IMR-90 (cell line): ENCODE results near the gene MYO3B. TPM values are rescaled to one million over a fixed set of nuclear protein-coding genes. Genes with fewer than 3 reads are reported as not detected.

Experiments used
- ATAC-seq: fragments of 200-7000 bp; cut with Tn5 transposase; 2 replicates; pipeline ENCODE4 v1.9.1; 2020; ENCODE audit warnings: low read depth, mild to moderate bottlenecking, moderate library complexity
- BruUV-seq: library from RNA; stranded (reverse); fragments of 400-500 nt; replicated peaks from 2 replicates; lab custom pipeline; 2021; lab: Mats Ljungman, UMichigan
- CTCF ChIA-PET: fragments of 300-600 bp; formaldehyde crosslinking; extraction: SDS; loops from one replicate; lab custom pipeline; 2021; ENCODE audit warnings: antibody characterized with exemption; lab: Yijun Ruan, JAX
- POLR2A ChIA-PET: fragments of 300-600 bp; sonication (Branson Sonifier 250); formaldehyde crosslinking; loops from one replicate; lab custom pipeline; 2022; ENCODE audit warnings: antibody characterized with exemption; ENCODE audit not compliant: unreplicated experiment; lab: Charles Lee
- DNase-seq: peaks from one replicate; pipeline ENCODE4 v3.0.0; 2013
- H2AFZ ChIP-seq: replicated peaks from 2 replicates; pipeline ENCODE3; 2013; ENCODE audit warnings: low read length, mild to moderate bottlenecking; ENCODE audit not compliant: poor library complexity
- H2AK5ac ChIP-seq: 2 replicates; pipeline ENCODE4 v1.6.1; 2013; ENCODE audit warnings: low read depth, low read length, inconsistent platforms
- H2AK9ac ChIP-seq: replicated peaks from 2 replicates; pipeline ENCODE3; 2013; ENCODE audit warnings: mild to moderate bottlenecking, low read depth, low read length, moderate library complexity; ENCODE audit not compliant: poor library complexity
- H2BK120ac ChIP-seq: 2 replicates; pipeline ENCODE4 v1.6.1; 2013; ENCODE audit warnings: low read depth, low read length, inconsistent platforms
- H2BK15ac ChIP-seq: 3 replicates; pipeline ENCODE4 v1.6.1; 2013; ENCODE audit warnings: low read depth, low read length, inconsistent platforms
- H2BK20ac ChIP-seq: 2 replicates; pipeline ENCODE4 v1.6.1; 2013; ENCODE audit warnings: low read depth, mild to moderate bottlenecking, inconsistent platforms, low read length, moderate library complexity
- H2BK5ac ChIP-seq: 2 replicates; pipeline ENCODE4 v1.6.1; 2013; ENCODE audit warnings: mild to moderate bottlenecking, low read depth, low read length, inconsistent platforms; ENCODE audit not compliant: poor library complexity, severe bottlenecking
- H3K14ac ChIP-seq: replicated peaks from 2 replicates; pipeline ENCODE4 v1.6.1; 2013; ENCODE audit warnings: low read depth, low read length, inconsistent platforms
- H3K18ac ChIP-seq: 2 replicates; pipeline ENCODE4 v1.6.1; 2013; ENCODE audit warnings: low read depth, low read length, control low read depth
- H3K23ac ChIP-seq: 2 replicates; pipeline ENCODE4 v1.6.1; 2013; ENCODE audit warnings: low read depth, low read length, inconsistent platforms
- H3K27ac ChIP-seq: 2 replicates; pipeline ENCODE4 v1.5.1; 2013; ENCODE audit warnings: mild to moderate bottlenecking, control low read depth, low read length; ENCODE audit not compliant: insufficient read depth
- H3K27me3 ChIP-seq: 2 replicates; pipeline ENCODE4 v1.6.1; 2013; ENCODE audit warnings: low read length; ENCODE audit not compliant: control insufficient read depth, insufficient read depth
- H3K36me3 ChIP-seq: 2 replicates; pipeline ENCODE4 v1.6.1; 2013; ENCODE audit warnings: low read length, mixed read lengths; ENCODE audit not compliant: control insufficient read depth, insufficient read depth
- H3K4ac ChIP-seq: 2 replicates; pipeline ENCODE4 v1.6.1; 2013; ENCODE audit warnings: low read depth, low read length, inconsistent platforms
- H3K4me1 ChIP-seq: 2 replicates; pipeline ENCODE4 v1.6.1; 2013; ENCODE audit warnings: low read length, mixed read lengths; ENCODE audit not compliant: control insufficient read depth, insufficient read depth
- H3K4me2 ChIP-seq: 2 replicates; pipeline ENCODE4 v1.6.1; 2013; ENCODE audit warnings: low read depth, mild to moderate bottlenecking, control low read depth, low read length, moderate library complexity
- H3K4me3 ChIP-seq: 2 replicates; pipeline ENCODE4 v1.5.1; 2013; ENCODE audit warnings: low read depth, mild to moderate bottlenecking, control low read depth, low read length, moderate library complexity; ENCODE audit not compliant: insufficient read depth
- H3K56ac ChIP-seq: 2 replicates; pipeline ENCODE4 v1.6.1; 2013; ENCODE audit warnings: low read length, inconsistent platforms; ENCODE audit not compliant: insufficient read depth; ENCODE audit errors: extremely low read depth
- H3K79me1 ChIP-seq, 2 experiments: 2 replicates each; pipeline ENCODE4 v1.6.1; 2013; ENCODE audit warnings: low read length in 2 of 2, inconsistent platforms in 1 of 2, low read depth in 1 of 2
- H3K9ac ChIP-seq: 2 replicates; pipeline ENCODE4 v1.6.1; 2013; ENCODE audit warnings: low read depth, low read length, control low read depth
- H3K9me1 ChIP-seq: 2 replicates; pipeline ENCODE4 v1.6.1; 2013; ENCODE audit warnings: low read length, inconsistent platforms; ENCODE audit not compliant: insufficient read depth
- H3K9me3 ChIP-seq: 2 replicates; pipeline ENCODE4 v1.6.1; 2013; ENCODE audit warnings: low read length; ENCODE audit not compliant: control insufficient read depth, insufficient read depth
- H4K20me1 ChIP-seq: 2 replicates; pipeline ENCODE4 v1.6.1; 2013; ENCODE audit warnings: low read length, inconsistent platforms; ENCODE audit not compliant: insufficient read depth
- H4K5ac ChIP-seq: 2 replicates; pipeline ENCODE4 v1.6.1; 2013; ENCODE audit warnings: mild to moderate bottlenecking, low read depth, low read length, control low read depth
- H4K8ac ChIP-seq, 2 experiments: 2 replicates each; pipeline ENCODE4 v1.6.1; 2013; ENCODE audit warnings: low read depth in 2 of 2, low read length in 2 of 2, control low read depth in 1 of 2, inconsistent platforms in 1 of 2
- H4K91ac ChIP-seq: 2 replicates; pipeline ENCODE4 v1.6.1; 2013; ENCODE audit warnings: low read depth, low read length, inconsistent platforms; ENCODE audit not compliant: insufficient read depth
- BHLHE40 ChIP-seq: fragments of 150-350 bp; IDR thresholded peaks from 2 replicates; pipeline ENCODE4 v1.6.1; 2016; ENCODE audit warnings: mild to moderate bottlenecking, low read depth, low read length
- CEBPB ChIP-seq: IDR thresholded peaks from 2 replicates; pipeline ENCODE4 v1.6.1; 2012; ENCODE audit warnings: low read depth, low read length, improper control_type of control experiment
- CHD1 ChIP-seq: IDR thresholded peaks from 2 replicates; pipeline ENCODE4 v1.6.1; 2012; ENCODE audit warnings: low read depth, low read length, improper control_type of control experiment
- ELK1 ChIP-seq: fragments of 150-350 bp; IDR thresholded peaks from 2 replicates; pipeline ENCODE4 v1.6.1; 2016; ENCODE audit warnings: low read depth, mild to moderate bottlenecking, low read length, moderate library complexity, borderline replicate concordance
- FOS ChIP-seq: fragments of 150-350 bp; IDR thresholded peaks from 2 replicates; pipeline ENCODE4 v1.6.1; 2016; ENCODE audit warnings: low read depth, low read length
- MAFK ChIP-seq: IDR thresholded peaks from 2 replicates; pipeline ENCODE4 v1.6.1; 2012; ENCODE audit warnings: low read depth, low read length, improper control_type of control experiment
- MAZ ChIP-seq: IDR thresholded peaks from 2 replicates; pipeline ENCODE4 v1.6.1; 2012; ENCODE audit warnings: low read depth, mild to moderate bottlenecking, low read length, improper control_type of control experiment, moderate library complexity, borderline replicate concordance
- MXI1 ChIP-seq: IDR thresholded peaks from 2 replicates; pipeline ENCODE4 v1.6.1; 2012; ENCODE audit warnings: low read depth, mild to moderate bottlenecking, low read length, moderate library complexity, borderline replicate concordance
- NFE2L2 ChIP-seq: fragments of 150-350 bp; IDR thresholded peaks from 2 replicates; pipeline ENCODE4 v1.6.1; 2016; ENCODE audit warnings: low read depth, mild to moderate bottlenecking, low read length
- POLR2A ChIP-seq: IDR thresholded peaks from 2 replicates; pipeline ENCODE4 v1.6.1; 2012; ENCODE audit warnings: mild to moderate bottlenecking, low read depth, low read length
- RAD21 ChIP-seq: IDR thresholded peaks from 2 replicates; pipeline ENCODE4 v1.6.1; 2012; ENCODE audit warnings: low read length, improper control_type of control experiment
- RCOR1 ChIP-seq: IDR thresholded peaks from 2 replicates; pipeline ENCODE4 v1.6.1; 2012; ENCODE audit warnings: mild to moderate bottlenecking, low read length, improper control_type of control experiment; ENCODE audit not compliant: insufficient replicate concordance
- RFX5 ChIP-seq: IDR thresholded peaks from 2 replicates; pipeline ENCODE4 v1.8.0; 2012; ENCODE audit warnings: low read depth, mild to moderate bottlenecking, low read length, moderate library complexity
- SMC3 ChIP-seq: fragments of 150-350 bp; IDR thresholded peaks from 2 replicates; pipeline ENCODE4 v1.6.1; 2016; ENCODE audit warnings: low read depth, mild to moderate bottlenecking, antibody characterized with exemption, low read length, moderate library complexity
- USF2 ChIP-seq: fragments of 150-350 bp; IDR thresholded peaks from 2 replicates; pipeline ENCODE4 v1.6.1; 2017; ENCODE audit warnings: mild to moderate bottlenecking, antibody characterized with exemption, low read length, low read depth
- WGBS, 2 experiments: methylation state at CpG; one replicate each; pipeline versions ENCODE4 v1.1.5 to v1.1.7; 2013; ENCODE audit warnings: missing lambda C conversion rate in 2 of 2; ENCODE audit not compliant: insufficient read length in 1 of 2; ENCODE audit errors: extremely low coverage in 2 of 2; 5-methylcytosine and 5-hydroxymethylcytosine counted together
- dilution Hi-C: fragments of 300-500 bp; cut with HindIII; formaldehyde crosslinking; loops from one replicate; pipeline ENCODE4 v1.14.3; 2018; ENCODE audit warnings: low sequenced_read_pairs; ENCODE audit not compliant: unreplicated experiment
- in situ Hi-C: fragments of 300-500 bp; cut with MboI; formaldehyde crosslinking; loops from 3 replicates; pipeline ENCODE4 v1.14.3; 2019; ENCODE audit warnings: low sequenced_read_pairs, inconsistent platforms, mixed read lengths
- intact Hi-C: fragments of 100-400 bp; cut with micrococcal nuclease; formaldehyde crosslinking; loops from 2 replicates; pipeline ENCODE4 v1.10.0; 2022
- polyA plus RNA-seq, 3 experiments: library from polyadenylated mRNA; depleted of rRNA; stranded (reverse); fragments of >200 nt; gene quantifications; 2 replicates each; pipeline ENCODE4 v1.2.3, GENCODE V29; 2012; ENCODE audit warnings: low replicate concordance in 1 of 3
- total RNA-seq: library from RNA; depleted of rRNA; stranded (reverse); fragments of >200 nt; gene quantifications from 2 replicates; pipeline ENCODE4 v1.2.3, GENCODE V29; 2012
- TF ChIP-seq, protein P1 (sequence below): conservative IDR thresholded peaks from 2 replicates; pipeline ENCODE4 v1.5.1; 2012; ENCODE audit warnings: mild to moderate bottlenecking, low read depth, low read length, improper control_type of control experiment

Gene MYO3B
- total and polyA plus RNA-seq, 2 of the 4 experiments (the other 2 are of a cell fraction): 0.02 TPM; not detected in 1

DNA sequence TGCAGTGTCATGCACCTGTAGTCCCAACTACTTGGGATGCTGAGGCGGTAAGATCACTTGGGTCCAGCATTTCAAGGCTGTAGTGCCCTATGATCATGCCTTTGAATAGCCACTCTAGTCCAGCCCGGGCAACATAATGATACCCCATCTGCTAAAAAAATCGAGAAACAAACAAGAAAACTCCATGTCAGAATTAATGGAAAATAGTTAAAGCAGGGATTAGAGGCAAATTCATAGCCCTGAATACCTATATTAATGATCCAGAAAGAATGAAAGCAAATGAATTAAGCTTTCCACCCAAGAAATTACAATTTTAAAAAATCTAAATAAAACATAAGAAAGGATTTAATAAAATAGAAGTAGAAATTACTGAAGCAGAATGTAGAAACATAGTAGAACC, 143.0 kb downstream of the MYO3B start:
- intact Hi-C loops: no loop called here
- Histone ChIP-seq H3K23ac (no peak overlapping the region), H4K91ac (no peak overlapping the region), H3K27me3 (no peaks in the 10 kb centered on the region), H2AK9ac (no peak overlapping the region), H3K36me3 (no peaks in the 10 kb centered on the region), H2BK20ac (no peak overlapping the region), H3K9ac (no peak overlapping the region), H3K4me2 (no peak overlapping the region), H3K27ac (no peak overlapping the region), H3K56ac (no peak overlapping the region), H2AFZ (no peak overlapping the region), H3K4ac (no peak overlapping the region), H3K4me1 (no peaks in the 10 kb centered on the region), H3K9me1 (no peaks in the 10 kb centered on the region), H3K14ac (no peak overlapping the region), H2AK5ac (no peak overlapping the region), H3K79me1 (no peaks in the 10 kb centered on the region), H4K5ac (no peak overlapping the region), H2BK5ac (no peak overlapping the region), H3K4me3 (no peak overlapping the region), H4K20me1 (no peaks in the 10 kb centered on the region), H2BK15ac (no peak overlapping the region), H3K18ac (no peak overlapping the region), H4K8ac (no peak overlapping the region), H2BK120ac (no peak overlapping the region), H3K9me3 (peaks cover 3% of the 10 kb centered on the region)
- no peak for TF ChIP-seq USF2
- no peak for TF ChIP-seq SMC3
- no peak for TF ChIP-seq RCOR1
- TF ChIP-seq CEBPB: no peak
- no peak for TF ChIP-seq RFX5
- no peak for TF ChIP-seq FOS
- no peak for TF ChIP-seq BHLHE40
- TF ChIP-seq MAZ: no peak
- no peak for TF ChIP-seq ELK1
- no peak for TF ChIP-seq POLR2A
- no peak for TF ChIP-seq MAFK
- TF ChIP-seq MXI1: no peak
- TF ChIP-seq, protein P1, sequence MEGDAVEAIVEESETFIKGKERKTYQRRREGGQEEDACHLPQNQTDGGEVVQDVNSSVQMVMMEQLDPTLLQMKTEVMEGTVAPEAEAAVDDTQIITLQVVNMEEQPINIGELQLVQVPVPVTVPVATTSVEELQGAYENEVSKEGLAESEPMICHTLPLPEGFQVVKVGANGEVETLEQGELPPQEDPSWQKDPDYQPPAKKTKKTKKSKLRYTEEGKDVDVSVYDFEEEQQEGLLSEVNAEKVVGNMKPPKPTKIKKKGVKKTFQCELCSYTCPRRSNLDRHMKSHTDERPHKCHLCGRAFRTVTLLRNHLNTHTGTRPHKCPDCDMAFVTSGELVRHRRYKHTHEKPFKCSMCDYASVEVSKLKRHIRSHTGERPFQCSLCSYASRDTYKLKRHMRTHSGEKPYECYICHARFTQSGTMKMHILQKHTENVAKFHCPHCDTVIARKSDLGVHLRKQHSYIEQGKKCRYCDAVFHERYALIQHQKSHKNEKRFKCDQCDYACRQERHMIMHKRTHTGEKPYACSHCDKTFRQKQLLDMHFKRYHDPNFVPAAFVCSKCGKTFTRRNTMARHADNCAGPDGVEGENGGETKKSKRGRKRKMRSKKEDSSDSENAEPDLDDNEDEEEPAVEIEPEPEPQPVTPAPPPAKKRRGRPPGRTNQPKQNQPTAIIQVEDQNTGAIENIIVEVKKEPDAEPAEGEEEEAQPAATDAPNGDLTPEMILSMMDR: no peak
- no peak for TF ChIP-seq RAD21
- no peak for TF ChIP-seq CHD1
- TF ChIP-seq NFE2L2: no peak
- DNase-seq (no peak), ATAC-seq (no peak)
- no TSS peak for BruUV-seq
- in situ Hi-C loops: no loop called here
- CTCF ChIA-PET: no interaction called here
- dilution Hi-C loops: no loop called here
- no CpG with 5 or more reads among the region's 3 CpGs for WGBS, 2 experiments
- POLR2A ChIA-PET: no interaction called here
